H1 (cell line): ENCODE results near the gene GALK1. TPM values are rescaled to one million over a fixed set of nuclear protein-coding genes. Genes with fewer than 3 reads are reported as not detected.
A peak's percentile ranks its signal among the peaks of the same experiment; 100 is the strongest.

ENCODE experiments used
- CTCF ChIA-PET: fragments of 300-600 bp; sonication (Branson Sonifier 250); formaldehyde crosslinking; loops from one replicate; lab custom pipeline; 2021; ENCODE audit not compliant: partially characterized antibody; lab: Charles Lee
- POLR2A ChIA-PET: fragments of 300-600 bp; sonication (Branson Sonifier 250); formaldehyde crosslinking; loops from one replicate; lab custom pipeline; 2021; ENCODE audit warnings: inconsistent platforms; ENCODE audit not compliant: partially characterized antibody; lab: Charles Lee
- DNase-seq, 2 experiments: peaks; one replicate each; pipeline versions ENCODE4 v3.0.0 to v3.0.0-alpha.2; 2010 to 2022; ENCODE audit warnings: low spot score in 2 of 2, low read depth in 1 of 2, mixed read lengths in 1 of 2
- FAIRE-seq: peaks from 2 replicates; lab custom pipeline; 2011; peaks lifted over from hg19 to GRCh38; lab: Jason Lieb, UNC
- H2AFZ ChIP-seq: 2 replicates; pipeline ENCODE4 v1.8.1; 2012; ENCODE audit warnings: low read length, inconsistent platforms
- H2AK5ac ChIP-seq: 2 replicates; pipeline ENCODE4 v1.6.1; 2013; ENCODE audit warnings: low read depth, low read length
- H2BK120ac ChIP-seq: replicated peaks from 2 replicates; pipeline ENCODE3; 2013; ENCODE audit warnings: low read depth, low read length, inconsistent platforms
- H2BK12ac ChIP-seq: 2 replicates; pipeline ENCODE4 v1.6.1; 2013; ENCODE audit warnings: low read depth, low read length
- H2BK15ac ChIP-seq: 2 replicates; pipeline ENCODE4 v1.6.1; 2013; ENCODE audit warnings: low read length
- H2BK20ac ChIP-seq: 2 replicates; pipeline ENCODE4 v1.6.1; 2013; ENCODE audit warnings: low read length
- H2BK5ac ChIP-seq: 2 replicates; pipeline ENCODE4 v1.6.1; 2013; ENCODE audit warnings: low read depth, low read length
- H3K14ac ChIP-seq: 2 replicates; pipeline ENCODE4 v1.6.1; 2013; ENCODE audit warnings: inconsistent platforms; ENCODE audit not compliant: insufficient read length
- H3K18ac ChIP-seq: 2 replicates; pipeline ENCODE4 v1.6.1; 2013; ENCODE audit warnings: low read length; ENCODE audit errors: extremely low read depth
- H3K23ac ChIP-seq: 2 replicates; pipeline ENCODE4 v1.6.1; 2013; ENCODE audit warnings: inconsistent platforms; ENCODE audit not compliant: insufficient read length
- H3K23me2 ChIP-seq: 2 replicates; pipeline ENCODE4 v1.6.1; 2013; ENCODE audit warnings: low read depth, low read length
- H3K27ac ChIP-seq: 2 replicates; pipeline ENCODE4 v1.6.1; 2011; ENCODE audit warnings: low read depth, low read length, inconsistent platforms
- H3K27me3 ChIP-seq, 4 experiments: replicated peaks in 1 of 4; 1 replicate in 1 of 4; 2 replicates in 3 of 4; pipeline versions ENCODE4 v1.6.1 to v1.8.1; 2011 to 2013; ENCODE audit warnings: low read length in 3 of 4, mild to moderate bottlenecking in 3 of 4, inconsistent platforms in 2 of 4, mixed read lengths in 2 of 4, moderate library complexity in 1 of 4; ENCODE audit not compliant: control insufficient read depth in 3 of 4, insufficient read depth in 3 of 4; ENCODE audit errors: extremely low read depth in 1 of 4
- H3K36me3 ChIP-seq, 4 experiments: 2 replicates each; pipeline versions ENCODE4 v1.6.1 to v1.8.1; 2011 to 2013; ENCODE audit warnings: mild to moderate bottlenecking in 4 of 4, low read length in 3 of 4, moderate library complexity in 2 of 4, control low read depth in 1 of 4, inconsistent platforms in 1 of 4; ENCODE audit not compliant: insufficient read depth in 4 of 4, control insufficient read depth in 2 of 4
- H3K4ac ChIP-seq: replicated peaks from 2 replicates; pipeline ENCODE3; 2013; ENCODE audit warnings: low read length, low read depth, mixed read lengths, inconsistent platforms; ENCODE audit not compliant: insufficient read length
- H3K4me1 ChIP-seq, 4 experiments: replicated peaks in 1 of 4; 1 replicate in 1 of 4; 2 replicates in 3 of 4; pipeline versions ENCODE4 v1.6.1 to v1.8.1; 2011 to 2013; ENCODE audit warnings: low read length in 3 of 4, inconsistent platforms in 2 of 4, mixed read lengths in 1 of 4; ENCODE audit not compliant: insufficient read depth in 4 of 4, control insufficient read depth in 3 of 4
- H3K4me2 ChIP-seq, 2 experiments: 2 replicates each; pipeline versions ENCODE4 v1.6.1 to v1.8.1; 2011 to 2013; ENCODE audit warnings: low read depth in 2 of 2, low read length in 2 of 2, control low read depth in 1 of 2, inconsistent platforms in 1 of 2, mild to moderate bottlenecking in 1 of 2; ENCODE audit not compliant: insufficient read depth in 1 of 2
- H3K4me3 ChIP-seq, 4 experiments: fragments of 200-600, 300-600 bp in 1 of 4; sonication (generic), shearing (Covaris generic), sonication (Bioruptor Twin) in 1 of 4; 2 replicates each; pipeline versions ENCODE4 v1.5.1 to v1.8.1; 2011 to 2016; ENCODE audit warnings: low read length in 4 of 4, low read depth in 3 of 4, control low read depth in 2 of 4, inconsistent platforms in 2 of 4, mild to moderate bottlenecking in 2 of 4, mixed read lengths in 1 of 4, moderate library complexity in 1 of 4; ENCODE audit not compliant: insufficient read depth in 2 of 4; ENCODE audit errors: extremely low read depth in 1 of 4
- H3K56ac ChIP-seq: replicated peaks from 2 replicates; pipeline ENCODE3; 2013; ENCODE audit warnings: low read depth, mild to moderate bottlenecking, mixed read lengths, low read length, inconsistent platforms; ENCODE audit not compliant: insufficient read length
- H3K79me1 ChIP-seq: 2 replicates; pipeline ENCODE4 v1.6.1; 2013; ENCODE audit warnings: low read depth, low read length, control low read depth
- H3K79me2 ChIP-seq, 2 experiments: 2 replicates each; pipeline versions ENCODE4 v1.6.1 to v1.8.1; 2012 to 2013; ENCODE audit warnings: low read length in 2 of 2, mild to moderate bottlenecking in 2 of 2, inconsistent platforms in 1 of 2; ENCODE audit not compliant: insufficient read depth in 2 of 2, control insufficient read depth in 1 of 2
- H3K9ac ChIP-seq, 4 experiments: replicated peaks in 1 of 4; 1 replicate in 1 of 4; 2 replicates in 3 of 4; pipeline versions ENCODE4 v1.6.1 to v1.8.1; 2011 to 2013; ENCODE audit warnings: low read depth in 3 of 4, low read length in 3 of 4, control low read depth in 2 of 4, mild to moderate bottlenecking in 2 of 4, moderate library complexity in 2 of 4, inconsistent platforms in 1 of 4; ENCODE audit errors: extremely low read depth in 1 of 4
- H3K9me3 ChIP-seq, 2 experiments: 2 replicates each; pipeline versions ENCODE4 v1.6.1 to v1.8.1; 2012 to 2013; ENCODE audit warnings: mild to moderate bottlenecking in 2 of 2, moderate library complexity in 2 of 2, control low read depth in 1 of 2, inconsistent platforms in 1 of 2, low read depth in 1 of 2, low read length in 1 of 2, mixed read lengths in 1 of 2; ENCODE audit not compliant: insufficient read depth in 2 of 2
- H4K20me1 ChIP-seq, 2 experiments: replicated peaks in 1 of 2; 2 replicates each; pipeline versions ENCODE3 to v1.8.1; 2011 to 2013; ENCODE audit warnings: inconsistent platforms in 2 of 2, low read length in 2 of 2, mild to moderate bottlenecking in 1 of 2; ENCODE audit not compliant: insufficient read depth in 2 of 2, control insufficient read depth in 1 of 2
- H4K5ac ChIP-seq: 2 replicates; pipeline ENCODE4 v1.6.1; 2013; ENCODE audit warnings: low read length, low read depth, mixed read lengths, inconsistent platforms; ENCODE audit not compliant: insufficient read length
- H4K8ac ChIP-seq: 2 replicates; pipeline ENCODE4 v1.8.0; 2013; ENCODE audit warnings: mild to moderate bottlenecking, moderate library complexity, low read length, inconsistent platforms; ENCODE audit not compliant: insufficient read depth; ENCODE audit errors: extremely low read depth
- H4K91ac ChIP-seq: replicated peaks from 2 replicates; pipeline ENCODE3; 2013; ENCODE audit warnings: low read length, mixed read lengths, inconsistent platforms; ENCODE audit not compliant: insufficient read length
- CBX8 ChIP-seq: fragments of 300-800, 300-1000 bp; sonication (generic); IDR thresholded peaks from 2 replicates; pipeline ENCODE4 v1.7.1; 2016; ENCODE audit warnings: low read depth, low read length, borderline replicate concordance
- FOSL1 ChIP-seq: IDR thresholded peaks from 2 replicates; pipeline ENCODE4 v1.6.1; 2011; ENCODE audit warnings: mild to moderate bottlenecking, low read depth, low read length, moderate library complexity; ENCODE audit not compliant: insufficient read depth
- JUND ChIP-seq: IDR thresholded peaks from 2 replicates; pipeline ENCODE4 v1.6.1; 2011; ENCODE audit warnings: mild to moderate bottlenecking, improper control_type of control experiment, low read length
- POLR2A ChIP-seq, 2 experiments: IDR thresholded peaks; 1 replicate in 1 of 2; 2 replicates in 1 of 2; pipeline ENCODE4 v1.6.1; 2011; ENCODE audit warnings: low read depth in 2 of 2, low read length in 2 of 2, mild to moderate bottlenecking in 2 of 2; ENCODE audit errors: control extremely low read depth in 1 of 2
- POLR2AphosphoS5 ChIP-seq: IDR thresholded peaks from 2 replicates; pipeline ENCODE4 v1.6.1; 2011; ENCODE audit warnings: low read depth, low read length
- RAD21 ChIP-seq, 2 experiments: IDR thresholded peaks in 1 of 2; conservative IDR thresholded peaks in 1 of 2; 2 replicates each; pipeline ENCODE4 v1.6.1; 2011; ENCODE audit warnings: low read depth in 2 of 2, low read length in 2 of 2, improper control_type of control experiment in 1 of 2, inconsistent platforms in 1 of 2, mild to moderate bottlenecking in 1 of 2, moderate library complexity in 1 of 2
- SIX5 ChIP-seq: IDR thresholded peaks from 2 replicates; pipeline ENCODE4 v1.6.1; 2011; ENCODE audit warnings: mild to moderate bottlenecking, low read depth, low read length
- SP2 ChIP-seq: IDR thresholded peaks from 2 replicates; pipeline ENCODE4 v1.6.1; 2012; ENCODE audit warnings: mild to moderate bottlenecking, low read length, inconsistent platforms
- TCF12 ChIP-seq: IDR thresholded peaks from 2 replicates; pipeline ENCODE4 v1.6.1; 2011; ENCODE audit warnings: low read depth, mild to moderate bottlenecking, low read length
- TEAD4 ChIP-seq: IDR thresholded peaks from 2 replicates; pipeline ENCODE4 v1.6.1; 2012; ENCODE audit warnings: low read depth, low read length, inconsistent platforms, mixed read lengths
- ZNF274 ChIP-seq: IDR thresholded peaks from 2 replicates; pipeline ENCODE4 v1.7.0; 2012; ENCODE audit warnings: low read length, borderline replicate concordance; ENCODE audit errors: extremely low read depth
- WGBS, 2 experiments: shearing (Covaris generic) in 1 of 2; methylation state at CpG; one replicate each; pipeline versions ENCODE4 v1.1.6 to v1.1.7; 2013 to 2015; ENCODE audit warnings: low lambda C conversion rate in 2 of 2, mixed read lengths in 2 of 2, inconsistent platforms in 1 of 2, low coverage in 1 of 2, missing lambda C conversion rate in 1 of 2; ENCODE audit not compliant: insufficient replicate concordance in 2 of 2, insufficient coverage in 1 of 2, insufficient read length in 1 of 2; ENCODE audit errors: extremely low coverage in 1 of 2, missing lambda C conversion rate in 1 of 2; 5-methylcytosine and 5-hydroxymethylcytosine counted together
- polyA plus RNA-seq, 7 experiments: library from polyadenylated mRNA; depleted of rRNA in 3 of 7; stranded (reverse) in 5 of 7; unstranded in 2 of 7; fragments of >200 nt in 5 of 7; fragments of 200-250 nt in 2 of 7; gene quantifications; 1 replicate in 5 of 7; 2 replicates in 1 of 7; 4 replicates in 1 of 7; pipeline versions ENCODE4 v1.2.1 to v1.2.3, GENCODE V29; 2011 to 2013; ENCODE audit warnings: missing spikeins in 2 of 7, mixed read lengths in 2 of 7
- total RNA-seq: library from RNA; stranded (reverse); fragmentation: NEBNext Ultra II Directional; extraction: Animal tissue kit (Norgen Biotek cat#: 25700); gene quantifications from 2 replicates; pipeline ENCODE4 v1.2.1, GENCODE V29; 2021

GALK1 gene
- total and polyA plus RNA-seq, 2 of the 8 experiments (the other 6 are each of a cell fraction or from before 2014, with no cell fraction given), result 34.1 to 47.9 TPM

GRCh38 chr17:75785016-75785890 lies 20.3 kb upstream of the GALK1 start:
- no peaks in the 10 kb centered on the region for H3K9me3 ChIP-seq
- peak overlapping the region; percentile 86 for H3K18ac ChIP-seq
- no peak overlapping the region; the same call in 1 of the 2 replicates for H2BK20ac ChIP-seq
- WGBS, 2 experiments, result 7% methylated on average over 29 of the region's 43 CpGs; no CpG with 5 or more reads in 1 of the 2 experiments
- H3K4me2 ChIP-seq, result peak overlapping the region; percentile 87 to 99
- H3K79me1 ChIP-seq, result peaks cover 3% of the 10 kb centered on the region
- H2AFZ ChIP-seq, result no peak overlapping the region
- no peak for FAIRE-seq
- ChIA-PET POLR2A (interaction anchor here (0.6 to 7.5 kb wide), 29 partner anchors 10 to 523 kb away, joined by 3 to 98 read pairs (median 4); partner anchors contain the start of genes GALK1, GGA3, MRPS7 and TRIM65), CTCF (interaction anchor here (1.0 to 21.4 kb wide), 7 partner anchors 11 to 62 kb away, joined by 3 to 359 read pairs (median 7); partner anchors contain the start of genes GALK1 and UNC13D)
- H4K8ac ChIP-seq, result peak overlapping the region; percentile 99
- H3K4me3 ChIP-seq, result peak overlapping the region; percentile 73 to 97 (median 92)
- H2BK12ac ChIP-seq, result peak overlapping the region; percentile 93
- no peaks in the 10 kb centered on the region for H3K36me3 ChIP-seq
- peak overlapping the region; percentile 8 for H2BK120ac ChIP-seq
- peak overlapping the region; percentile 98 for H2BK5ac ChIP-seq
- H3K56ac ChIP-seq, result peak overlapping the region; percentile 75
- H3K4ac ChIP-seq, result peak overlapping the region; percentile 82
- peak overlapping the region; percentile 100 for H3K27ac ChIP-seq
- peaks cover 6% of the 10 kb centered on the region; the same call in 1 of the 2 replicates for H3K23me2 ChIP-seq
- peaks cover 0 to 3% of the 10 kb centered on the region in 2 experiments for H4K20me1 ChIP-seq
- peaks cover 0 to 20% (median 7%) of the 10 kb centered on the region in 4 experiments; a peak in 6 of 7 replicates for H3K4me1 ChIP-seq
- H3K14ac ChIP-seq, result peak overlapping the region; percentile 35
- H3K23ac ChIP-seq, result no peak overlapping the region
- H3K9ac ChIP-seq, result peak overlapping the region; percentile 98 to 100 (median 100)
- peak in 1 of 2 experiments; percentile 90 for DNase-seq
- peak overlapping the region; percentile 94 for H4K91ac ChIP-seq
- H4K5ac ChIP-seq, result peak overlapping the region; percentile 89
- H3K79me2 ChIP-seq, result peaks cover 18 to 51% of the 10 kb centered on the region in 2 experiments
- H3K27me3 ChIP-seq, result no peaks in the 10 kb centered on the region
- peak overlapping the region; percentile 91 for H2AK5ac ChIP-seq
- peak overlapping the region; percentile 66; the same call in 1 of the 2 replicates for H2BK15ac ChIP-seq
- TF ChIP-seq SP2 (no peak), SIX5 (no peak), FOSL1 (0 out of 2 replicates have a peak, but pooled peaks have one; percentile 8), TCF12 (no peak), POLR2AphosphoS5 (peak; percentile 87), ZNF274 (no peak), CBX8 (no peak), JUND (peak; percentile 87), POLR2A (IDR thresholded peaks at IDR 0.05; ENCODE audit: control extremely low read depth in 1 of 2, low read depth in 2 of 2, low read length in 2 of 2) (peak; percentile 94 to 97), RAD21 (IDR thresholded peaks at IDR 0.05 in 1 of 2, conservative IDR thresholded peaks at IDR 0.05 in 1 of 2; ENCODE audit: low read depth in 2 of 2, low read length in 2 of 2) (no peak), TEAD4 (no peak)
